ENCODE measurements around the gene C3orf80.

The C3orf80 gene

DNA sequence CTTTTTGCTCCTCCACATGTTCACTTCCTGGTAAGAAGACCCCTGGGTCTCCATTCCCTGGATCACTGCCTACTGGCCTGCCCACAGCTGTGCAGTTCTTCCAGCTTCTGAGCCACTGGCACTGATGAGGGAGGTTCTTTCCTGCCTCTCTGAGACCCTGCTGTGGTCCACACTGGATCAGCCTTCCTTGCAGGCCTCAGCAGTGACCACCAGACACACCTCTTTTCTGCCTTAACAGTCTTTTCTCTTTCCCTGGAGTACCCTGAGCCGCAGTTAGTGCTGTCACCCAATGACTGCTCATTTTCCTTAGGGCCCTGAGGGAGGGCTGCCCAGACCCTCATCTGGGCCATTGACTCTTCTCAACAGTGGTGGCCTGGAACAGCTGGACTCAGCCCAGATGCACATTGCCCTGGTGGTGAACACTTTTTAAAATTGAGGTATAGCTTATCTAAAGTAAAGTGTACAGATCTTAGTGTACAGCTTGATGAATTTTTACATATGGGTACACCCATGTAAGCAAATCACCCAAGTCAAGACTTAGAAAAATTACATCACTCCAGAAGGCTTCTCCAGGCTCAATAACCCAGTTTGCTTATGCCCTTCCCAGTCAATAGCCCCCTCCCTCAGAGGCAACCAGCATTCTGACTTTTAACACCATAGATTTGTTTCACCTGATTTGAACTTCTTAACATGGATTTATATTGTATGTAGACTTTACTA, 32.8 kb upstream of the C3orf80 start:
- H3K4me2 ChIP-seq (ENCODE audit: low read length), result no peak overlapping the region
- H3K9me3 ChIP-seq (ENCODE audit: control insufficient read depth, low read length), result no peaks in the 10 kb centered on the region
- H3K79me2 ChIP-seq, result no peaks in the 10 kb centered on the region
- H3K36me3 ChIP-seq (ENCODE audit: control insufficient read depth, insufficient read depth, low read length), result no peaks in the 10 kb centered on the region
- H3K27me3 ChIP-seq (ENCODE audit: control insufficient read depth, insufficient read depth, low read length), result no peaks in the 10 kb centered on the region
- no peak overlapping the region for H3K4me3 ChIP-seq (ENCODE audit: low read depth, low read length)
- TF ChIP-seq, protein P1, sequence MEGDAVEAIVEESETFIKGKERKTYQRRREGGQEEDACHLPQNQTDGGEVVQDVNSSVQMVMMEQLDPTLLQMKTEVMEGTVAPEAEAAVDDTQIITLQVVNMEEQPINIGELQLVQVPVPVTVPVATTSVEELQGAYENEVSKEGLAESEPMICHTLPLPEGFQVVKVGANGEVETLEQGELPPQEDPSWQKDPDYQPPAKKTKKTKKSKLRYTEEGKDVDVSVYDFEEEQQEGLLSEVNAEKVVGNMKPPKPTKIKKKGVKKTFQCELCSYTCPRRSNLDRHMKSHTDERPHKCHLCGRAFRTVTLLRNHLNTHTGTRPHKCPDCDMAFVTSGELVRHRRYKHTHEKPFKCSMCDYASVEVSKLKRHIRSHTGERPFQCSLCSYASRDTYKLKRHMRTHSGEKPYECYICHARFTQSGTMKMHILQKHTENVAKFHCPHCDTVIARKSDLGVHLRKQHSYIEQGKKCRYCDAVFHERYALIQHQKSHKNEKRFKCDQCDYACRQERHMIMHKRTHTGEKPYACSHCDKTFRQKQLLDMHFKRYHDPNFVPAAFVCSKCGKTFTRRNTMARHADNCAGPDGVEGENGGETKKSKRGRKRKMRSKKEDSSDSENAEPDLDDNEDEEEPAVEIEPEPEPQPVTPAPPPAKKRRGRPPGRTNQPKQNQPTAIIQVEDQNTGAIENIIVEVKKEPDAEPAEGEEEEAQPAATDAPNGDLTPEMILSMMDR (IDR thresholded peaks at IDR 0.05), result no peak
- no peaks in the 10 kb centered on the region for H3K4me1 ChIP-seq
- no peak overlapping the region for H3K27ac ChIP-seq
- H3K9ac ChIP-seq, result no peak overlapping the region
- no peak overlapping the region for H2AFZ ChIP-seq

DNA sequence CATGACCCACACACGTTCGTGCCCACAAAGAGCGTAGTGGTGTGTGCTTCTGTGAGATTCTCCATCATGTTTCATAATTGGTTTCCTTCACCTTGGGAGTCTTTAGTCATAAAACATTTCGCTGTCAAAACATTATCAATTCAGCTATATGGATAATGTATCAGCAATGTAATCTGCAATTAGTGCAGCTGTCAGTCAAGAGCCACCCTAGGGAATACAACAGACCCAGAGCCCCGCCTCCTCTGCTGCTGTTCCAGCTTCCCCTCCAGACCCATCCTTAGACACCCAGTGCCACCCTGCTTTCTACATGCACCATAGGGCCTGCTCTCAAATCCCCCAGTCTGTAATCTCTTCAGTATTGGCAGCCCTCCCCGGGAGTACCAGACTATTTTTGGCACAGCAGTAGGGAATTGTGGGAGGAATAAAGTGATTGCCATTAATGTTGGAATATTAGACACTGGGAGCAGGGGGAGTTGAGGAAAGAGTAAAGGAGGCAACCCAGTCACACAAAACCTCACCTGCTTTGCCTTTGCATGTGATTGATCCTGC, 31.5 kb upstream of the C3orf80 start:
- H3K27ac ChIP-seq, result no peak overlapping the region
- TF ChIP-seq, protein P1 (IDR thresholded peaks at IDR 0.05), result no peak
- H2AFZ ChIP-seq, result no peak overlapping the region
- H3K4me1 ChIP-seq, result no peaks in the 10 kb centered on the region
- H3K79me2 ChIP-seq, result no peaks in the 10 kb centered on the region
- no peak overlapping the region for H3K9ac ChIP-seq
- H3K4me3 ChIP-seq (ENCODE audit: low read depth, low read length), result no peak overlapping the region
- no peak overlapping the region for H3K4me2 ChIP-seq (ENCODE audit: low read length)
- H3K36me3 ChIP-seq (ENCODE audit: control insufficient read depth, insufficient read depth, low read length), result no peaks in the 10 kb centered on the region
- H3K9me3 ChIP-seq (ENCODE audit: control insufficient read depth, low read length), result no peaks in the 10 kb centered on the region
- no peaks in the 10 kb centered on the region for H3K27me3 ChIP-seq (ENCODE audit: control insufficient read depth, insufficient read depth, low read length)

DNA sequence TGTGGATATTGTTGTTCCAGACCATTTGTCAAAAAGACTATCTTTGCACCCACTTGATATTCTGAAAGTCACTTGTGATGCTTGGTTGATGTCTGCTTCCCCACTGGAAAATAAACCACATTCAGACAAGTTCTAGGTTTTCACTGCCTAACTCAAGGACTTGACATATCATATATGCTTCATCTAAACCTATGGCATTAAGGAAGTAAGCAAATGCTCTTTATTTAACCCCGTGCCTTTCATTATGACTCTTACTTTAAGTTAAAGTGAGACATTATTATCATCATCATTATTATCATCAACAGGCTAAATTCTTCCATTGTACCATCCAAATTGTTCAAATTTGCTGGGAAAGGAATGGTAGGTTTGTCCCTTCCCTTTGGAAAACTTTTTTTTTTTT, 30.8 kb upstream of the C3orf80 start:
- H3K9me3 ChIP-seq (ENCODE audit: control insufficient read depth, low read length), result no peaks in the 10 kb centered on the region
- no peak overlapping the region for H3K9ac ChIP-seq
- no peak overlapping the region for H3K4me2 ChIP-seq (ENCODE audit: low read length)
- no peaks in the 10 kb centered on the region for H3K79me2 ChIP-seq
- H3K36me3 ChIP-seq (ENCODE audit: control insufficient read depth, insufficient read depth, low read length), result no peaks in the 10 kb centered on the region
- TF ChIP-seq, protein P1 (IDR thresholded peaks at IDR 0.05), result no peak
- H3K27ac ChIP-seq, result no peak overlapping the region
- no peaks in the 10 kb centered on the region for H3K4me1 ChIP-seq
- no peak overlapping the region for H3K4me3 ChIP-seq (ENCODE audit: low read depth, low read length)
- H2AFZ ChIP-seq, result no peak overlapping the region
- no peaks in the 10 kb centered on the region for H3K27me3 ChIP-seq (ENCODE audit: control insufficient read depth, insufficient read depth, low read length)

DNA sequence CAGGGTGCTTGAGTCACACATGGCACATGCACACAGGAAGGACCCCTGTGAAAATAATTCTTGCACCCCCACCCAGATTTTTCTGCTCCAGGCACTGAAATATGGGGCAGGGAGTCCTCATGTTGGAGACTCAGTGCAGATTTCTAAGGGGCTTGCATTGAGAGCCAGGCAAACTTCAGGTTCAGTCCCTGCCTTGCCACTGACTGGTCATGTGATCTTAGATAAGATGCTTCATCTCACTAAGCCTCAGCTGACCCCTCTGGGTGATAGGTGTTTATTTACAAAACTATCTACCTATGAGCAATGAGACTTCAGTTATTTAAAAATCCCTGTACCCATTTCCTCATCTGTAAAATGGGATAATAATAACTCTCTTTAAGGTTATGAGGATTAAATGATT, 30.1 kb upstream of the C3orf80 start:
- no peaks in the 10 kb centered on the region for H3K4me1 ChIP-seq
- TF ChIP-seq, protein P1 (IDR thresholded peaks at IDR 0.05), result no peak
- H3K9me3 ChIP-seq (ENCODE audit: control insufficient read depth, low read length), result no peaks in the 10 kb centered on the region
- no peaks in the 10 kb centered on the region for H3K27me3 ChIP-seq (ENCODE audit: control insufficient read depth, insufficient read depth, low read length)
- no peak overlapping the region for H2AFZ ChIP-seq
- no peak overlapping the region for H3K4me3 ChIP-seq (ENCODE audit: low read depth, low read length)
- no peak overlapping the region for H3K27ac ChIP-seq
- no peaks in the 10 kb centered on the region for H3K79me2 ChIP-seq
- no peak overlapping the region for H3K9ac ChIP-seq
- no peaks in the 10 kb centered on the region for H3K36me3 ChIP-seq (ENCODE audit: control insufficient read depth, insufficient read depth, low read length)
- H3K4me2 ChIP-seq (ENCODE audit: low read length), result no peak overlapping the region

Data from parathyroid adenoma (tissue), 2 donors.